ENCODE data around the gene AMN. TPM values are rescaled to one million over a fixed set of nuclear protein-coding genes. Genes with fewer than 3 reads are reported as not detected.

Gene AMN
- total RNA-seq, 2 experiments from 2014 or later = 0.35 to 5.6 TPM

DNA sequence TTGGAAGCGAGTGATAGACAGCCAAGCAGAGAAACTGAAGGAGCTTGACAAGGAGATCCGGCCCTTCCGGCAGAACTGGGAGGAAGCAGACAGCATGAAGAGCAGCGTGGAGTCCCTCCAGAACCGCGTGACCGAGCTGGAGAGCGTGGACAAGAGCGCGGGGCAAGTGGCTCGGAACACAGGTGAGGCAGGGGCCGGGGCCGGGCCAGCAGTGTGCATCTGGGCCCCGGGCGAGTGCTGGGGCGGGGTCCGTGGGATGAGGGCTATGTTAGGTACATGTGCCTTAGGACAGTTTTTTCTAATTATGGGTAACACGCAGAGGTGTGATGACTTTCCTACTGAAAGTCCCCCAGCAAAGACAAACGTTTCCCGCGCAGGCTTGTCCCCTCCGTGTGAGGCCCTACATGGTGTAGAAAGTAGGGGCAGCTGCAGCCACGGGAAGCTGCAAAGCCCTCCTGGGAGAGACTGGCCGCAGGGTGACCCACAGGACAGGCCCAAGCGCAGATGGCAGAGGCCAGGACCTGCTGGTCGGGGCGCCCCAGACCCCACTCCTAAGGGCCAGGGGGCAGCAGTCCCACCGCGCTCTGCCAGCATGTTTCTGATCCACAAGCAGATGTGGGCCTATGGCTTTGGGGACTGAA, 19.1 kb upstream of the AMN start:
- Histone ChIP-seq H3K9me3 (ENCODE audit: low read length) (no peaks in the 10 kb centered on the region), H3K4me1 (ENCODE audit: insufficient read depth, low read length, poor library complexity, severe bottlenecking) (peaks cover 28% of the 10 kb centered on the region), H4K20me1 (ENCODE audit: insufficient read depth, low read length) (peaks cover 4% of the 10 kb centered on the region; the same call in 1 of the 2 replicates), H3K27ac (ENCODE audit: low read depth, low read length, poor library complexity, severe bottlenecking) (no peak overlapping the region), H3K4me3 (ENCODE audit: low read depth, low read length, poor library complexity, severe bottlenecking) (no peak overlapping the region), H3K4me2 (ENCODE audit: low read length) (no peak overlapping the region), H3K36me3 (ENCODE audit: insufficient read depth, low read length) (no peaks in the 10 kb centered on the region), H3K9me2 (ENCODE audit: insufficient read depth, low read length) (no peaks in the 10 kb centered on the region), H3K79me2 (ENCODE audit: insufficient read depth, low read depth, low read length) (no peaks in the 10 kb centered on the region), H2AFZ (ENCODE audit: low read length) (no peak overlapping the region)
- no TSS peak for BruUV-seq (replicated peaks)
- no peak for DNase-seq (ENCODE audit: low spot score)
- ChIA-PET POLR2A (interaction anchor here (0.6 kb wide), 1 partner anchor 22 kb away, joined by 3 read pairs; no protein-coding TSS in a partner anchor), CTCF (ENCODE audit: unreplicated experiment) (interaction anchor here (0.6 kb wide), 1 partner anchor 247 kb away, joined by 3 read pairs; no protein-coding TSS in a partner anchor)
- intact Hi-C loops (cut with micrococcal nuclease; ENCODE audit: unreplicated experiment) = loop anchor here (5.0 kb wide), 1 partner anchor 381 kb away; no protein-coding TSS in a partner anchor
- no peak for TF ChIP-seq CTCF (conservative IDR thresholded peaks at IDR 0.05; ENCODE audit: low read length)
- TF ChIP-seq EZH2phosphoT487 (IDR thresholded peaks at IDR 0.05; ENCODE audit: borderline replicate concordance, low read depth, low read length) = no peak

DNA sequence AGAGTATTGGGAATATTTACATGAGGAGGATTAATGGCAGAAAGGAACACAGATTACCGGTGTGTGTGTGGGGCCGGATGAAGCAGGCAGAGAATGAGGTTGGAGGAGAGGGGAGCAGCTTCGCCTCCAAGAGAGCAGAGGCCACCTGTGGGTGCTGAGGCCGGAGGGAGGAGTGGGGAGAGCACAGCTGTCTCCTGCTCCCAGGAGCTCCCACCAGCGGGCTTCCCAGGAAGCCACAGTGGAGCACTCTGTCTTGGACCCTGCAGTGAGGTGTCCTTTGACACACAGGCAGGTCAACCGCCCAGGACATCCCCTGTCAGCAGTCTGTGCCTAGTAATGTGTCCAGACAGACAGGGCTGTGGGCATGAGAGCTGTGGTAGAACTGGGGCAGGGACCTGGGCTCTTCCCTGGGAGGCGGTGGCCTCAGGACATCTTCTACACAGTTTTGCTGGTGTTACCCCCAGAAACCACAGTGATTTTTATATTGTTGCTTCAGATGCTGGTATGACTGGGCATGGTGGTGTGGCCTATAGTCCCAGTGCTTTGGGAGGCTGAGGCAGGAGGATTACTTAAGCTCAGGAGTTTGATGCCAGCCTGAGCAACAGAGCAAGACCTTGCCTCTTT, 18.5 kb upstream of the AMN start:
- DNase-seq (ENCODE audit: low spot score) = no peak
- TF ChIP-seq EZH2phosphoT487 (IDR thresholded peaks at IDR 0.05; ENCODE audit: borderline replicate concordance, low read depth, low read length) (no peak), CTCF (conservative IDR thresholded peaks at IDR 0.05; ENCODE audit: low read length) (no peak)
- peaks cover 28% of the 10 kb centered on the region for H3K4me1 ChIP-seq (ENCODE audit: insufficient read depth, low read length, poor library complexity, severe bottlenecking)
- no peak overlapping the region for H3K4me3 ChIP-seq (ENCODE audit: low read depth, low read length, poor library complexity, severe bottlenecking)
- H3K9me2 ChIP-seq (ENCODE audit: insufficient read depth, low read length) = no peaks in the 10 kb centered on the region
- CTCF ChIA-PET (ENCODE audit: unreplicated experiment) = no interaction called here
- intact Hi-C loops (cut with micrococcal nuclease; ENCODE audit: unreplicated experiment) = loop anchor here (5.0 kb wide), 1 partner anchor 382 kb away; no protein-coding TSS in a partner anchor
- H2AFZ ChIP-seq (ENCODE audit: low read length) = no peak overlapping the region
- no TSS peak for BruUV-seq (replicated peaks)
- peaks cover 4% of the 10 kb centered on the region; the same call in 1 of the 2 replicates for H4K20me1 ChIP-seq (ENCODE audit: insufficient read depth, low read length)
- POLR2A ChIA-PET = interaction anchor here (0.6 to 1.0 kb wide), 2 partner anchors 9 to 23 kb away, joined by 3 read pairs; no protein-coding TSS in a partner anchor
- no peak overlapping the region for H3K4me2 ChIP-seq (ENCODE audit: low read length)
- no peaks in the 10 kb centered on the region for H3K79me2 ChIP-seq (ENCODE audit: insufficient read depth, low read depth, low read length)
- no peaks in the 10 kb centered on the region for H3K36me3 ChIP-seq (ENCODE audit: insufficient read depth, low read length)
- no peaks in the 10 kb centered on the region for H3K9me3 ChIP-seq (ENCODE audit: low read length)
- H3K27ac ChIP-seq (ENCODE audit: low read depth, low read length, poor library complexity, severe bottlenecking) = no peak overlapping the region
